GM12872 (cell line): ENCODE data around the gene POU4F1.

Experiments used
- CTCF ChIP-seq: IDR thresholded peaks from 3 replicates; pipeline ENCODE4 v1.5.1; 2011; ENCODE audit warnings: low read depth, mild to moderate bottlenecking, low read length, moderate library complexity; ENCODE audit not compliant: insufficient read depth

POU4F1 gene

GRCh38 chr13:78598966-78599644 is 4.2 kb downstream of the POU4F1 start:
- no peak for TF ChIP-seq CTCF

GRCh38 chr13:78598116-78598781 is 5.1 kb downstream of the POU4F1 start:
- TF ChIP-seq CTCF: no peak

GRCh38 chr13:78597602-78597932 is 5.8 kb downstream of the POU4F1 start:
- TF ChIP-seq CTCF: no peak

- no peak for TF ChIP-seq CTCF
Measured at GRCh38 chr13:78596736-78597601, 6.4 kb downstream of the POU4F1 start.

GRCh38 chr13:78596399-78596735 is 7.0 kb downstream of the POU4F1 start:
- no peak for TF ChIP-seq CTCF

- TF ChIP-seq CTCF: no peak
Measured at GRCh38 chr13:78595495-78596398, 7.6 kb downstream of the POU4F1 start.
